Thoracic aorta (tissue), 2 donors: ENCODE results near the gene CCSAP. TPM values are rescaled to one million over a fixed set of nuclear protein-coding genes. Genes with fewer than 3 reads are reported as not detected.
"Not testable (repeated sequence)": the region's sequence is repeated elsewhere in the genome, so short reads cannot be mapped to it uniquely, and the experiment has no call there.

Experiments used
- ATAC-seq: fragments of 150-250 bp; one replicate; pipeline ENCODE4 v1.8.0; 2017; ENCODE audit warnings: low read depth; ENCODE audit not compliant: insufficient number of reproducible peaks, low FRiP score
- DNase-seq: peaks from one replicate; pipeline ENCODE4 v3.0.0-alpha.2; 2020; ENCODE audit warnings: low spot score
- H3K27ac ChIP-seq, 2 donors: fragments of 200-600 bp; sonication (generic); 1 replicate in 1 of 2; 2 replicates in 1 of 2; pipeline ENCODE4 v1.5.1; 2016; ENCODE audit warnings: mild to moderate bottlenecking in 2 of 2, moderate library complexity in 2 of 2
- H3K27me3 ChIP-seq: fragments of 200-600 bp; sonication (generic); replicated peaks from 2 replicates; pipeline ENCODE4 v1.6.0; 2016; ENCODE audit warnings: mild to moderate bottlenecking; ENCODE audit not compliant: insufficient read depth
- H3K36me3 ChIP-seq: fragments of 200-600 bp; sonication (generic); one replicate; pipeline ENCODE4 v1.5.1; 2016
- H3K4me1 ChIP-seq, 2 donors: fragments of 200-600 bp; sonication (generic); 1 replicate in 1 of 2; 2 replicates in 1 of 2; pipeline versions ENCODE4 v1.5.1 to v1.6.0; 2016; ENCODE audit warnings: low read depth in 2 of 2, mild to moderate bottlenecking in 1 of 2; ENCODE audit not compliant: control insufficient read depth in 1 of 2
- H3K4me3 ChIP-seq: fragments of 200-600 bp; sonication (generic); 2 replicates; pipeline ENCODE4 v1.5.1; 2016; ENCODE audit warnings: mild to moderate bottlenecking
- H3K9me3 ChIP-seq: fragments of 200-600 bp; sonication (generic); 2 replicates; pipeline ENCODE4 v1.5.1; 2016
- total RNA-seq, 2 donors: library from RNA; depleted of rRNA; stranded (reverse); fragments of >200 nt; gene quantifications; one replicate each; pipeline versions ENCODE4 v1.1.0 to v1.2.3, GENCODE V29; 2016
- TF ChIP-seq, protein P1 (sequence below): fragments of 200-600 bp; sonication (generic); IDR thresholded peaks from one replicate; pipeline ENCODE4 v1.5.1; 2019; ENCODE audit warnings: antibody characterized with exemption

CCSAP gene
- total RNA-seq, 2 donors from 2014 or later = 3.8 to 5.6 TPM

DNA sequence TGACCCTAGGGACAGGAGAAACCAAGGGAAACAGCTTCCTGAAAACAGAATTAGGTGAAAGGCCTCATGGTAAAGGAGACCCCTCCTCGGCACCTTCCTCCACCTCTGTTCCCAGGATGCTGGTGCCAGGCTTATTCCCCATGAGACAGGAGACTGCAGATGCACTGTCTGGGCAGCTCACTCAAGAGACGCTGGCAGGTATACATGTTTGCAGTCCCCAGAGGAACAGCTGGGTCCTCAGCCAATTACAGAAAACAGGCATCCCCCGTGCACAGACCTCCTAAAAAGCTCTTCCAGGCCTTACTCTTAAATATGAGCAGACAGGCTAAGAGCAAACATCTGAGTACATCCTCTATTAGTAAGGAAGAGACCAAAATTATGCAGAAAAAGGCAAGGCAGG is 6.5 kb downstream of the CCSAP start:
- no peak overlapping the region for H3K27ac ChIP-seq
- no peaks in the 10 kb centered on the region for H3K36me3 ChIP-seq
- TF ChIP-seq, protein P1, sequence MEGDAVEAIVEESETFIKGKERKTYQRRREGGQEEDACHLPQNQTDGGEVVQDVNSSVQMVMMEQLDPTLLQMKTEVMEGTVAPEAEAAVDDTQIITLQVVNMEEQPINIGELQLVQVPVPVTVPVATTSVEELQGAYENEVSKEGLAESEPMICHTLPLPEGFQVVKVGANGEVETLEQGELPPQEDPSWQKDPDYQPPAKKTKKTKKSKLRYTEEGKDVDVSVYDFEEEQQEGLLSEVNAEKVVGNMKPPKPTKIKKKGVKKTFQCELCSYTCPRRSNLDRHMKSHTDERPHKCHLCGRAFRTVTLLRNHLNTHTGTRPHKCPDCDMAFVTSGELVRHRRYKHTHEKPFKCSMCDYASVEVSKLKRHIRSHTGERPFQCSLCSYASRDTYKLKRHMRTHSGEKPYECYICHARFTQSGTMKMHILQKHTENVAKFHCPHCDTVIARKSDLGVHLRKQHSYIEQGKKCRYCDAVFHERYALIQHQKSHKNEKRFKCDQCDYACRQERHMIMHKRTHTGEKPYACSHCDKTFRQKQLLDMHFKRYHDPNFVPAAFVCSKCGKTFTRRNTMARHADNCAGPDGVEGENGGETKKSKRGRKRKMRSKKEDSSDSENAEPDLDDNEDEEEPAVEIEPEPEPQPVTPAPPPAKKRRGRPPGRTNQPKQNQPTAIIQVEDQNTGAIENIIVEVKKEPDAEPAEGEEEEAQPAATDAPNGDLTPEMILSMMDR = no peak
- no peak overlapping the region for H3K4me3 ChIP-seq
- DNase-seq (no peak), ATAC-seq (no peak)
- H3K4me1 ChIP-seq = peaks cover 0 to 8% of the 10 kb centered on the region in 2 donors
- no peaks in the 10 kb centered on the region for H3K27me3 ChIP-seq
- peaks cover 4% of the 10 kb centered on the region for H3K9me3 ChIP-seq

DNA sequence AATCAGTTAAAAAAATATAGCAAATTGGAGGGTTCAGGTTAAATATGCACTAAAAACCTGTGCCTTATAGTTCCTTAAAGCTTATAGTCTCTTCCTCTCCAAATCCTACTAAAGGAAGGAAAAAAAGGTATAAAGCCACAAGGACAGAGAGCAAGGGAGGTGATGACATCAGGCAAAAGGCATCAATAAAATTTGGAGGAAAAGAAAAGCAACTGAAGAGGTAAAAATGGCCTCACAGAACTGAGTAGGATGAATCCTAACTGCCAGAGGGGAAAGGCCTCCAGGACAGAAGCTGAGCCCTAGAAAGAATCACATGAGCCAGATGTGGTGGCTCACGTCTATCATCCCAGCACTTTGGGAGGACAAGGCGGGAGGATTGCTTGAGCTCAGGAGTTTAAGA is 8.1 kb downstream of the CCSAP start:
- H3K36me3 ChIP-seq = no peaks in the 10 kb centered on the region
- H3K9me3 ChIP-seq = peaks cover 4% of the 10 kb centered on the region
- H3K4me1 ChIP-seq = peaks cover 0 to 5% of the 10 kb centered on the region in 2 donors
- H3K4me3 ChIP-seq = no peak overlapping the region
- no peak overlapping the region for H3K27ac ChIP-seq
- DNase-seq = no peak
- H3K27me3 ChIP-seq = no peaks in the 10 kb centered on the region
- TF ChIP-seq, protein P1 = no peak
- no peak for ATAC-seq

DNA sequence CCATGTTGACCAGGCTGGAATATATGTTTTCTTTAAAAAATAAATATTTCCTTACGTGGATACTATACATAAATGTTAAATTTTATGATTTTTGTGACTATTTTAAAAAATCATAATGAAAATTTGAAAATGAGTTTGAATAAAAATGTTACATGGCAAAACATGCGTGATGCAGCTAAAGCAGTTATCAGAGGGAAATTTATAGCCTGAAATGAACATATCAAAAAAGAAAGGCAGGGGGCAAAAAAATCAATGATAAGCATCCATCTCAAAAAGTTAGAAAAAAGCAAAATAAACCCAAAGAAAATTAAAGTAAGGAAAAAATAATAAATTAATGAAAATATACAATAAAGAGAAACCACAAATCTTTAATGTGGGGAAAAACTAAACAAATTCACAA is 8.6 kb downstream of the CCSAP start:
- Histone ChIP-seq H3K4me3 (no peak overlapping the region), H3K36me3 (no peaks in the 10 kb centered on the region), H3K27ac (no peak overlapping the region), H3K4me1 (peaks cover 0 to 5% of the 10 kb centered on the region in 2 donors), H3K9me3 (peaks cover 4% of the 10 kb centered on the region), H3K27me3 (no peaks in the 10 kb centered on the region)
- TF ChIP-seq, protein P1 = no peak
- DNase-seq (no peak), ATAC-seq (no peak)

DNA sequence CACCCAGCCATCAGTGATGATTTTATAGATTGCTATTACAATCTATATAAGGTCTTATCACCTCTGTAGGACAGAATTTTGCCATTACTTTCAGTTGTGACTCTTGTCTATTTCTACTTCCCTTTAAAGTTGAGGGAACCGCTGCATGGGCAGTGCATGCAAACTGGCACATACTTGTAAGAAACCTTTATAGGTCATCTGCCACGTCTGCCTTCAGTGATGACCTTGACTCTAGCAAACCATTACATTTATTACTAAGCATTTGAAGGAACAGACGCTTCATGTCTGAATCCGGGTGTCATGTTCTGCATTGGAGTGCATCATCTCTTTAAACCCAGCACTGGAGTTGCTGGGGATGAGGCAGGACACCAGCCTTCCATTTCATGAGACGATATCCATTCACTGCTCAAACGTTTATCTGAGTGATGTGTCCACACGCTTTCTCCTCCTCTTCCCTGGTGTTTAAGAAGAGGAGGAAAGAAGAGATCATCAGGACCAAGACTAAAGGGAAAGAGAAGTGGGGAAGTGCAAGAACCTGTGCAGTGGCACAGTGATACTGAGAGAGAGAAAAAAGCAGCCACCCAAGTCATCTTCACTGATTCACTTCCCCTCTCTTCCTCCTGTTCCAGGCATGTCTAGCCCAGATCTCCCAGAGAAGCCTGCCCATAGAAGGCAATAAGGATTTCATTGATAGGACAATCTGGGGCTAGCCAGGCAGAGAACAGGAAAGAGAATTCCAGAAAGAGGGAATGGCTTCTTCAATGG is 14.1 kb downstream of the CCSAP start:
- H3K4me3 ChIP-seq = no peak overlapping the region
- peaks cover 8% of the 10 kb centered on the region for H3K36me3 ChIP-seq
- H3K27me3 ChIP-seq = no peaks in the 10 kb centered on the region
- no peak for ATAC-seq
- TF ChIP-seq, protein P1 = no peak
- H3K27ac ChIP-seq = no peak overlapping the region
- H3K9me3 ChIP-seq = no peaks in the 10 kb centered on the region
- no peaks in the 10 kb centered on the region for H3K4me1 ChIP-seq
- DNase-seq = no peak

DNA sequence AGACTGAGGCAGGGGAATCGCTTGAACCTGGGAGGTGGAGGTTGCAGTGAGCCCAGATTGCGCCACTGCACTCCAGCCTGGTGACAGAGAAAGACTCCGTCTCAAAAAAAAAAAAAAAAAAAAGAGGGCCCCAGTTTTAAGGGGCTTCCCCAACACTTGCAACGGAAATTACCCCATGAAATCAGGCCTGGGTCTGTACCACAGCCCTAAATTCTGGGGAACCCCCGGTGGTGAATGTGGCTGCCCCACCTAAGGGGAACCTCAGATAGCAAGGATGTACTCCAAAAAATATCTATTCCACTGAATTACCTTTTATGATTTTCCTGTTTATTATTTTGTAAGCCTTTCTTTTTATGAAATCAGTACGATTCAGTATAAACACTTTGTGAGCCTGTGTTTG is 15.1 kb downstream of the CCSAP start:
- peaks cover 13% of the 10 kb centered on the region for H3K36me3 ChIP-seq
- not testable (repeated sequence) for H3K4me1 ChIP-seq, H3K9me3 ChIP-seq, H3K27ac ChIP-seq, H3K4me3 ChIP-seq, ATAC-seq, H3K27me3 ChIP-seq, DNase-seq

DNA sequence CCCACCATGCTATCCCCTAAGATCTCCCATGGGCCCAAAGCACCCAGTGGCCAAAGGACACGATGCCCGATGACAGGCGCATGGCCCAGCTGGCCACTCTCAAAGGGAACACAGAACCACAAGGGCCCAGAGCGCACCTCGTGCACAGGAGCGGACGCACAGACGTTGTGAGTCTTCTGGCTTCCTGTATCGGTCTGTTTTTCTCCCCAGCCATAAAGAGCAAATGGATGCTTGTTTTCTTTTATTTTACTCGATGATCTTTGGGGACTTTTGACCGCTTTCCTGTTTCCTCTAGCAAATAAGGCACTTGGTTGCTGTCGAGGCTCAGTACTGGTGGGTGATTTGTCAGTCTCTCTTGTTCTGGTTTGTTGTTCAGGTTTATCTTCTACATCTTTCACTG is 16.2 kb downstream of the CCSAP start:
- ATAC-seq = no peak
- no peak overlapping the region for H3K27ac ChIP-seq

More for the DNA sequence above, 16.2 kb downstream of the CCSAP start:
- DNase-seq = no peak
- no peak overlapping the region for H3K4me3 ChIP-seq
- H3K4me1 ChIP-seq = no peaks in the 10 kb centered on the region
- peaks cover 16% of the 10 kb centered on the region for H3K36me3 ChIP-seq
- no peaks in the 10 kb centered on the region for H3K9me3 ChIP-seq
- TF ChIP-seq, protein P1 = no peak
- no peaks in the 10 kb centered on the region for H3K27me3 ChIP-seq
